Activated naive CD8-positive, alpha-beta T cell treated with anti-CD3 and anti-CD28 coated beads, Interleukin-2, amount 50 U/mL, for 16 hours (primary cell): ENCODE data around the gene VARS1.
"Not testable (repeated sequence)": the region's sequence is repeated elsewhere in the genome, so short reads cannot be mapped to it uniquely, and the experiment has no call there.

Experiments used
- DNase-seq: peaks from one replicate; pipeline ENCODE4 v3.0.0-alpha.2; 2020; ENCODE audit warnings: low read depth, low spot score

VARS1 gene

GRCh38 chr6:31795616-31796298 lies at the start of gene VARS1:
VARS1 (minus strand) TSS chr6:31795752; CDS start chr6:31795217, 535 bp downstream.
- peak; percentile 52 for DNase-seq

GRCh38 chr6:31844507-31844906 lies 49.0 kb upstream of the VARS1 start:
- DNase-seq = no peak

GRCh38 chr6:31842053-31842452 lies 46.5 kb upstream of the VARS1 start:
- DNase-seq = no peak

- not testable (repeated sequence) for DNase-seq
Measured at GRCh38 chr6:31839779-31840126, 44.2 kb upstream of the VARS1 start.

GRCh38 chr6:31838968-31839367 lies 43.4 kb upstream of the VARS1 start:
- DNase-seq = no peak

- DNase-seq = not testable (repeated sequence)
Measured at GRCh38 chr6:31838114-31838553, 42.6 kb upstream of the VARS1 start.

- no peak for DNase-seq
Measured at GRCh38 chr6:31837369-31838113, 42.0 kb upstream of the VARS1 start.

- no peak for DNase-seq
Measured at GRCh38 chr6:31836474-31837368, 41.2 kb upstream of the VARS1 start.

GRCh38 chr6:31836047-31836473 lies 40.5 kb upstream of the VARS1 start:
- DNase-seq = no peak

- peak; percentile 62 for DNase-seq
Measured at GRCh38 chr6:31834367-31835250, 39.1 kb upstream of the VARS1 start.

- DNase-seq = no peak
Measured at GRCh38 chr6:31831350-31832215, 36.0 kb upstream of the VARS1 start.

GRCh38 chr6:31830886-31831335 lies 35.4 kb upstream of the VARS1 start:
- no peak for DNase-seq

GRCh38 chr6:31829633-31830283 lies 34.2 kb upstream of the VARS1 start:
- no peak for DNase-seq

GRCh38 chr6:31827286-31828079 lies 31.9 kb upstream of the VARS1 start, which contains the start of gene HSPA1B:
HSPA1B (plus strand) TSS chr6:31827738; CDS start chr6:31827951, 213 bp downstream.
- DNase-seq = peak; percentile 64

GRCh38 chr6:31826793-31827285 lies 31.3 kb upstream of the VARS1 start:
- DNase-seq = no peak

GRCh38 chr6:31825553-31825952 lies 30.0 kb upstream of the VARS1 start:
- DNase-seq = no peak

GRCh38 chr6:31823592-31824196 lies 28.1 kb upstream of the VARS1 start:
- DNase-seq = not testable (repeated sequence)
